Measurements from ENCODE around the gene PLXDC2.

DNA sequence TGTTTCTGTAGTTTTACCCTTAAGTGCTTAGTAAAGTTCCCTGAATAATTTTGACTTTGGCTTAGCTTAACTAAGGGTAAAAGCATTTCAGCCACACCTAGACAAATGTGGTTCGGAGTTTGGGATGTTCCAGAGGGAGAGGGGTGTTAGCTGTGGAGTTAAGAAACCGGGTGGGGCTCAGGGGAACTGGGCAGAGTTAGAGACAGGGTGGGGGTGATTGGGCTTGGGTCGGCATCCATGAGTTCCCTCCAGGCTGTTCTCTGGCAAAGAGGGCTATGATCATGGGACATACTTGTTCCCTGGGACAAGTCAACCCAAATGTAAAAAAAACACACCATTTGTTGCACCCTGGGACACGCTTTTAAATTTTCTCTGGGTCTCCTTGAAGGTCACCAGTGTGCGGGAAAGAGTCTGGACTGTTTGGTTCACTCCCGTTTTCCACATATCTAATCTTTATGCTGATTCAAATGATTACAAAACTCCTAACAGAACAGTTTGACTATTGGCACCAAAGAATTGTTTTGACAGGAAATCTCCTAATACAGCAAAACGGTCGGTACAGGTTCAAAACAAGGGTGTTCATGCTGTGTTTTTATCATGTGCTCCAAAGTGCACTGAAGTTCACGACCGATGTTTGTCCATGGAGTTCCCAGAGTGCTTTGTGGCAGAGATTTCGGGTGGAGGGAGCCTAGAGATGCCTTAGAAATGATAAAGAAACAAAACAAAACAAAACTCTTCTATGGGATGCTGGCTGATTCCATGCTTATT, 56.5 kb downstream of the PLXDC2 start:
- TF ChIP-seq POLR2AphosphoS5 (IDR thresholded peaks at IDR 0.05; ENCODE audit: low read depth) (no peak), JUNB (IDR thresholded peaks at IDR 0.05; ENCODE audit: unreplicated experiment) (no peak)
- TF ChIP-seq, protein P1, sequence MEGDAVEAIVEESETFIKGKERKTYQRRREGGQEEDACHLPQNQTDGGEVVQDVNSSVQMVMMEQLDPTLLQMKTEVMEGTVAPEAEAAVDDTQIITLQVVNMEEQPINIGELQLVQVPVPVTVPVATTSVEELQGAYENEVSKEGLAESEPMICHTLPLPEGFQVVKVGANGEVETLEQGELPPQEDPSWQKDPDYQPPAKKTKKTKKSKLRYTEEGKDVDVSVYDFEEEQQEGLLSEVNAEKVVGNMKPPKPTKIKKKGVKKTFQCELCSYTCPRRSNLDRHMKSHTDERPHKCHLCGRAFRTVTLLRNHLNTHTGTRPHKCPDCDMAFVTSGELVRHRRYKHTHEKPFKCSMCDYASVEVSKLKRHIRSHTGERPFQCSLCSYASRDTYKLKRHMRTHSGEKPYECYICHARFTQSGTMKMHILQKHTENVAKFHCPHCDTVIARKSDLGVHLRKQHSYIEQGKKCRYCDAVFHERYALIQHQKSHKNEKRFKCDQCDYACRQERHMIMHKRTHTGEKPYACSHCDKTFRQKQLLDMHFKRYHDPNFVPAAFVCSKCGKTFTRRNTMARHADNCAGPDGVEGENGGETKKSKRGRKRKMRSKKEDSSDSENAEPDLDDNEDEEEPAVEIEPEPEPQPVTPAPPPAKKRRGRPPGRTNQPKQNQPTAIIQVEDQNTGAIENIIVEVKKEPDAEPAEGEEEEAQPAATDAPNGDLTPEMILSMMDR (conservative IDR thresholded peaks at IDR 0.05; ENCODE audit: low read depth in 2 of 2), result no peak
